Measurements from ENCODE around the gene SLC1A4.

DNA sequence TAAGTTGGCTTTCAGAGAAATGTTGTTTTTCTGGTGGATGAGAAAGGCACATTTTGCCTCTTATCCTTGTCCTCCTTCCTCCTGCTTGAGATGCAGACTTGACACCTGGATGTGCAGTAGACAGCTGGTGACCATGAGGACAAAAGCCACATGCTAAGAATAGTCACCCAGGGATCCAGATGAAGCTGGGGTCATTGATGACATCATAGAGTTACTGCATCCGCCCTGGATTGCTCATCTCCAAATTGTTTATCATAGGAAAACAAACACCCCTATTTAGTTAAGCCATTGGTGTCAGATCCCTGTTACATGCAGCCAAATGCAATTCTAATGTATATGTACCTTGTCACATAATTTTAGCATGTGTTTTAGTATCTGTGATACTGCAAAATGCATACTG is 16.3 kb upstream of the SLC1A4 start:
- TF ChIP-seq TAF1 (IDR thresholded peaks at IDR 0.05; ENCODE audit: borderline replicate concordance, insufficient read depth, low read length) = no peak
- TF ChIP-seq POLR2AphosphoS5 (IDR thresholded peaks at IDR 0.05; ENCODE audit: low read depth, low read length) = no peak
- TF ChIP-seq REST (IDR thresholded peaks at IDR 0.05; ENCODE audit: insufficient read depth in 1 of 2, low read depth in 2 of 2, low read length in 2 of 2) = no peak
- TF ChIP-seq SIN3A (IDR thresholded peaks at IDR 0.05; ENCODE audit: borderline replicate concordance, insufficient read depth, low read length) = no peak
- TF ChIP-seq FOXP2 (optimal IDR thresholded peaks at IDR 0.05; ENCODE audit: borderline replicate concordance, extremely low read depth, extremely low read length, insufficient read depth) = no peak
